ENCODE measurements around the gene SH2D3A. TPM values are rescaled to one million over a fixed set of nuclear protein-coding genes. Genes with fewer than 3 reads are reported as not detected.

SH2D3A gene
- total and polyA plus RNA-seq, 2 donors (not counting 3 experiments of a cell fraction or from before 2014, with no cell fraction given) = 0.04 to 0.53 TPM

DNA sequence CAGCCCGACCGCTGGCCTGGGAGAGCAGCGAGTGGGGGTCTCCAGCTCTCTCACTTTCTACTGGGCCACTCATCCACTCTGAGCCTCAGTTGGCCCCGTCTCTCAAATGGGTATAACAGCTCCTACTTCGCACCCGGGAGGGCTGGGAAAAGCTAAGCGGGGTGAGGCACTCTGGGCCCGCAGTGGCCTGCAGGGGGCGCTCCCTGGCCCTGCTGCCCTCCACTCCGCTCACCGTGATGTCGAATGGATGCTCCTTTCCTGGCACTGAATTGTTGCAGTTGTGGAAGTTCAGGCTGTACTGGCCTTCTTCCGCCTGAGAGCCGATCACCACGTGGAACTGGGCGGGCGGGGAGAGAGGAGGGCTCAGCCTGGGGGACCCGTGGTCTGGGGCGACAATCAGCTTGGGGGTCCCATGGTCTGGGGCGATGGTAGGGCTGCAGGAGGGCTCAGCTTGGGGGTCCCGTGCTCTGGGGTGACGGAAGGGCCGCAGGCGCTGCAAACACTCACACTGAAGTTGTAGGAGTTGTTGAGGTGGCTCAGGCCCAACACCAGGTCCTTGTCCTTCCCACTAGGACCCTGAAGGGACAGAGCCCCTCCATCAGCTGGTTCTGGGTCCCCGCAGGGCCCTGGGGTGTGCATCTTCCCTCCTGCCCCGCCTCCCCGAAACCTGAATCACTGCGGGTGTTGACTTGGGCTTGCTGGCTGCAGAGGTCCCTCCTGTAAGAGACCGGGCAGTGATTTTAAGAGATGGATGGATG, 33.7 kb downstream of the SH2D3A start:
- Histone ChIP-seq H3K36me3 (ENCODE audit: control insufficient read depth in 2 of 2, extremely low read depth in 1 of 2, insufficient read depth in 2 of 2, low read length in 2 of 2) (peaks cover 0 to 5% of the 10 kb centered on the region in 2 experiments), H3K4me3 (replicated peaks in 1 of 3; ENCODE audit: insufficient read depth in 1 of 3, low read depth in 1 of 3, low read length in 3 of 3) (no peak overlapping the region), H3K27ac (ENCODE audit: insufficient read depth, low read depth, low read length) (peak overlapping the region; percentile 88), H3K9me3 (replicated peaks; ENCODE audit: control insufficient read depth, insufficient read depth, low read length) (no peaks in the 10 kb centered on the region), H3K9me1 (replicated peaks; ENCODE audit: control insufficient read depth, extremely low read depth, insufficient read depth, low read length) (no peaks in the 10 kb centered on the region), H3K79me2 (ENCODE audit: control insufficient read depth, insufficient read depth, low read length) (peaks cover 4% of the 10 kb centered on the region), H3K4me1 (ENCODE audit: control insufficient read depth, extremely low read depth, insufficient read depth, low read length) (peaks cover 33% of the 10 kb centered on the region), H3K27me3 (ENCODE audit: control insufficient read depth in 2 of 2, insufficient read depth in 2 of 2, low read length in 2 of 2) (no peaks in the 10 kb centered on the region), H3K4me2 (ENCODE audit: insufficient read depth, low read length) (no peak overlapping the region), H2AFZ (ENCODE audit: low read depth, low read length) (no peak overlapping the region), H3K9ac (replicated peaks; ENCODE audit: extremely low read depth, insufficient read depth, low read length) (peak overlapping the region; percentile 56), H4K20me1 (replicated peaks; ENCODE audit: control insufficient read depth, extremely low read depth, insufficient read depth, low read length) (no peaks in the 10 kb centered on the region)
- ChIA-PET CTCF (interaction anchor here (0.8 kb wide), 1 partner anchor 130 kb away, joined by 3 read pairs; no protein-coding TSS in a partner anchor), POLR2A (no interaction called here)
- DNase-seq (ENCODE audit: low read depth, low spot score) = no peak
- FAIRE-seq = no peak
- BruUV-seq (replicated peaks) = no TSS peak
- TF ChIP-seq, protein P1, sequence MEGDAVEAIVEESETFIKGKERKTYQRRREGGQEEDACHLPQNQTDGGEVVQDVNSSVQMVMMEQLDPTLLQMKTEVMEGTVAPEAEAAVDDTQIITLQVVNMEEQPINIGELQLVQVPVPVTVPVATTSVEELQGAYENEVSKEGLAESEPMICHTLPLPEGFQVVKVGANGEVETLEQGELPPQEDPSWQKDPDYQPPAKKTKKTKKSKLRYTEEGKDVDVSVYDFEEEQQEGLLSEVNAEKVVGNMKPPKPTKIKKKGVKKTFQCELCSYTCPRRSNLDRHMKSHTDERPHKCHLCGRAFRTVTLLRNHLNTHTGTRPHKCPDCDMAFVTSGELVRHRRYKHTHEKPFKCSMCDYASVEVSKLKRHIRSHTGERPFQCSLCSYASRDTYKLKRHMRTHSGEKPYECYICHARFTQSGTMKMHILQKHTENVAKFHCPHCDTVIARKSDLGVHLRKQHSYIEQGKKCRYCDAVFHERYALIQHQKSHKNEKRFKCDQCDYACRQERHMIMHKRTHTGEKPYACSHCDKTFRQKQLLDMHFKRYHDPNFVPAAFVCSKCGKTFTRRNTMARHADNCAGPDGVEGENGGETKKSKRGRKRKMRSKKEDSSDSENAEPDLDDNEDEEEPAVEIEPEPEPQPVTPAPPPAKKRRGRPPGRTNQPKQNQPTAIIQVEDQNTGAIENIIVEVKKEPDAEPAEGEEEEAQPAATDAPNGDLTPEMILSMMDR (IDR thresholded peaks at IDR 0.05; ENCODE audit: extremely low read depth in 1 of 2, insufficient read depth in 1 of 2, low read depth in 1 of 2, low read length in 2 of 2) = peak in 1 of 2 donors; percentile 29
- TF ChIP-seq MYC (IDR thresholded peaks at IDR 0.05; ENCODE audit: low read depth, low read length) = no peak
- dilution Hi-C loops (cut with MboI; ENCODE audit: extremely low pct_ligation_motif_present, low sequenced_read_pairs) (no loop called here), intact Hi-C loops (cut with micrococcal nuclease) (loop anchor here (10.0 kb wide), 2 partner anchors 59 to 309 kb away; partner anchors contain the start of genes KHSRP and TNFSF14)

DNA sequence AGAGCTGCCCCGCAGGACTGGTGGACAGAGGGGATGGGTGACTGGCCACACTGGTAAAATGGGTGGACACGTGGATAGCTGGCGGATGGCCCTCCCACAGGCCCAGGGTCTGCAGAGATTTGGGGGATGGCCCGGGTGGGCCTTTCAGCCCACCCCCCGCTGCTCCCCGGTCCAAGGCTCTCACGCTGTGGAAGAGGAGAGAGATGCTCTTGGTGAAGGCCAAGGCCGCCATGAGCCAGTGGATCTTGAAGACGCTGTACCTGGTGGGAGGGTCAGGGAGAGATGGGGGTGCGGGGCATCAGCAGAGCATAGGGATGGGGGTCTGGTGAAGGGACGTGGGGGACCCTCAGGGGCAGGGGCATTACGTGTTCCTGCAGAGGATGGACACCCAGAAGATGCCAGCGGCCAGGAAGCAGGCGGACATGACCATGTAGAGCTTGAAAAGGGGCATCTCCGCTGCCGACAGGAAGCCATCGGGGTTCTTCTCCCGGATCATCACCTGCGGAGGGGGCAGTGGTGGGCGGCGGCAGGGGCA, 34.4 kb downstream of the SH2D3A start:
- CTCF ChIA-PET = interaction anchor here (0.8 kb wide), 1 partner anchor 131 kb away, joined by 3 read pairs; no protein-coding TSS in a partner anchor
- no peak for FAIRE-seq
- H3K27ac ChIP-seq (ENCODE audit: insufficient read depth, low read depth, low read length) = no peak overlapping the region

More for the DNA sequence above, 34.4 kb downstream of the SH2D3A start:
- intact Hi-C loops (cut with micrococcal nuclease) (loop anchor here (10.0 kb wide), 2 partner anchors 58 to 308 kb away; partner anchors contain the start of genes KHSRP and TNFSF14), dilution Hi-C loops (cut with MboI; ENCODE audit: extremely low pct_ligation_motif_present, low sequenced_read_pairs) (no loop called here)
- no peaks in the 10 kb centered on the region for H3K9me3 ChIP-seq (replicated peaks; ENCODE audit: control insufficient read depth, insufficient read depth, low read length)
- no peak overlapping the region for H3K9ac ChIP-seq (replicated peaks; ENCODE audit: extremely low read depth, insufficient read depth, low read length)
- no TSS peak for BruUV-seq (replicated peaks)
- DNase-seq (ENCODE audit: low read depth, low spot score) = no peak
- H3K9me1 ChIP-seq (replicated peaks; ENCODE audit: control insufficient read depth, extremely low read depth, insufficient read depth, low read length) = no peaks in the 10 kb centered on the region
- POLR2A ChIA-PET = no interaction called here
- no peak overlapping the region for H3K4me3 ChIP-seq (replicated peaks in 1 of 3; ENCODE audit: insufficient read depth in 1 of 3, low read depth in 1 of 3, low read length in 3 of 3)
- TF ChIP-seq, protein P2, sequence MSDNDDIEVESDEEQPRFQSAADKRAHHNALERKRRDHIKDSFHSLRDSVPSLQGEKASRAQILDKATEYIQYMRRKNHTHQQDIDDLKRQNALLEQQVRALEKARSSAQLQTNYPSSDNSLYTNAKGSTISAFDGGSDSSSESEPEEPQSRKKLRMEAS (IDR thresholded peaks at IDR 0.05; ENCODE audit: insufficient read depth, insufficient read length) = no peak
- TF ChIP-seq MYC (IDR thresholded peaks at IDR 0.05; ENCODE audit: low read depth, low read length) (no peak), POLR2A (IDR thresholded peaks at IDR 0.05; ENCODE audit: low read depth, low read length) (no peak), POLR2AphosphoS5 (IDR thresholded peaks at IDR 0.05; ENCODE audit: insufficient read depth, low read depth, low read length) (no peak), FOS (IDR thresholded peaks at IDR 0.05; ENCODE audit: borderline replicate concordance, insufficient read depth, low read length) (no peak), EZH2 (IDR thresholded peaks at IDR 0.05; ENCODE audit: borderline replicate concordance, low read depth, low read length, severe bottlenecking) (no peak), JUN (IDR thresholded peaks at IDR 0.05; ENCODE audit: borderline replicate concordance, insufficient read depth, insufficient read length, low read depth) (no peak), GATA2 (IDR thresholded peaks at IDR 0.05; ENCODE audit: insufficient read depth, insufficient read length, low read depth, low read length) (no peak)
- TF ChIP-seq, protein P1 (IDR thresholded peaks at IDR 0.05; ENCODE audit: extremely low read depth in 1 of 2, insufficient read depth in 1 of 2, low read depth in 1 of 2, low read length in 2 of 2) = no peak
- H3K4me2 ChIP-seq (ENCODE audit: insufficient read depth, low read length) = no peak overlapping the region
- H4K20me1 ChIP-seq (replicated peaks; ENCODE audit: control insufficient read depth, extremely low read depth, insufficient read depth, low read length) = no peaks in the 10 kb centered on the region
- peaks cover 4% of the 10 kb centered on the region for H3K79me2 ChIP-seq (ENCODE audit: control insufficient read depth, insufficient read depth, low read length)
- H3K36me3 ChIP-seq (ENCODE audit: control insufficient read depth in 2 of 2, extremely low read depth in 1 of 2, insufficient read depth in 2 of 2, low read length in 2 of 2) = peaks cover 0 to 5% of the 10 kb centered on the region in 2 experiments
- H3K27me3 ChIP-seq (ENCODE audit: control insufficient read depth in 2 of 2, insufficient read depth in 2 of 2, low read length in 2 of 2) = no peaks in the 10 kb centered on the region
- no peak overlapping the region for H2AFZ ChIP-seq (ENCODE audit: low read depth, low read length)
- peaks cover 27% of the 10 kb centered on the region for H3K4me1 ChIP-seq (ENCODE audit: control insufficient read depth, extremely low read depth, insufficient read depth, low read length)
